A172 (cell line): Measurements from ENCODE around the gene PADI3. TPM values are rescaled to one million over a fixed set of nuclear protein-coding genes. Genes with fewer than 3 reads are reported as not detected.

ENCODE experiments used
- DNase-seq: peaks from one replicate; pipeline ENCODE4 v3.0.0-alpha.2; 2015; ENCODE audit warnings: low spot score
- total RNA-seq: library from RNA; depleted of rRNA; stranded (reverse); fragments of >200 nt; shearing (Covaris generic); gene quantifications from 2 replicates; pipeline ENCODE4 v1.2.3, GENCODE V29; 2014; rRNA removed

PADI3 gene
- total RNA-seq, 1 experiment from 2014 or later: 2.1 TPM

DNA sequence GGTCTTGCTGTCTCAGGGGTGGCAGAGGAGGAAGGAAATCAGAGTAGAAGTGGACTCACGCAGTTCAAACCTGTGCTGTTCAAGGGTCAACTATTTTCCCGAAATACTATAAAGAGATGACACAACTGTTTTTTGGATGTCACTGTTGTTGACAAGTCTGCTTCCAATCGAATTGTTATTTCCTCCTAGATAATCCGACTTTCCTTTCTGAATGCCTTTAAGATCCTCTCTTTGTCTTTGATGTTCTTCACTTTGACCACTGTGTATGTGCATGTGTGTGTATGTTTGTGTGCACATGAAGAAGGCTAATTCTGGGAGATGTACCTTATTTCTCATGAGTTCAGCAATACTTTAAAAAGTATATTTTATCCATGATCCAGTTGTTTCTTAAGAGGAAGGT is 80.7 kb downstream of the PADI3 start:
- DNase-seq: no peak

GRCh38 chr1:17330856-17331255 is 82.0 kb downstream of the PADI3 start:
- DNase-seq: no peak

- DNase-seq: no peak
Measured at GRCh38 chr1:17333081-17333480, 84.2 kb downstream of the PADI3 start.

Other genes with a start within 250 kb of the PADI3 start
- gene ATP13A2, start 237.2 kb upstream of the PADI3 start, total RNA-seq: 39.9 and 57.7 TPM in 2 replicates
- gene SDHB, start 195.1 kb upstream of the PADI3 start, total RNA-seq: 186 and 241 TPM in 2 replicates
- 0.31 TPM in 1 of 2 replicates, not detected in the other for gene PADI2, start 129.6 kb upstream of the PADI3 start, total RNA-seq
- gene PADI1, start 44.0 kb upstream of the PADI3 start, total RNA-seq: 1.7 and 3.5 TPM in 2 replicates
- 0.29 and 0.50 TPM in 2 replicates for gene PADI4, start 59.1 kb downstream of the PADI3 start, total RNA-seq
- gene PADI6, start 123.1 kb downstream of the PADI3 start, total RNA-seq: not detected in 2 replicates
- 37.6 and 43.6 TPM in 2 replicates for gene RCC2, start 190.6 kb downstream of the PADI3 start, total RNA-seq